ENCODE results near the gene SELENOM.

SELENOM gene

DNA sequence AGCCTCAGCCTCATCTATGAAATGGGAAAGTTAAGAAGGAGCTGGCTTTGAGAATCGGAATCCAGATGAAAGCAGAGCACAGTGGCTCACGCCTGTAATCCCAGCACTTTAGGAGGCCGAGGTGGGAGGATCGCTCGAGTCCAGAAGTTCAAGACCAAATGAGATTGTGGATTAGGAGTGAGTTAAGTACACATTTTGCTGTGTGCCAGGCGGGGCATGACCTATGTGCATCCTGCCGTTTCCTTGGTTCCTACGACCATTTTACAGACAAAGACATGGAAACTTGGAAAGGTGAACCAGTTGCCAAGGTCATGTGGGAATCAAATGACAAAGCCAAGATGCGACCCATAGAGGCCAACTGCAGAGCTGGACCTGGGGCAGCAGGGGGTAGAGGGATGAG is 28.8 kb upstream of the SELENOM start:
- DNase-seq: no peak
- intact Hi-C loops (cut with DNase I): no loop called here

DNA sequence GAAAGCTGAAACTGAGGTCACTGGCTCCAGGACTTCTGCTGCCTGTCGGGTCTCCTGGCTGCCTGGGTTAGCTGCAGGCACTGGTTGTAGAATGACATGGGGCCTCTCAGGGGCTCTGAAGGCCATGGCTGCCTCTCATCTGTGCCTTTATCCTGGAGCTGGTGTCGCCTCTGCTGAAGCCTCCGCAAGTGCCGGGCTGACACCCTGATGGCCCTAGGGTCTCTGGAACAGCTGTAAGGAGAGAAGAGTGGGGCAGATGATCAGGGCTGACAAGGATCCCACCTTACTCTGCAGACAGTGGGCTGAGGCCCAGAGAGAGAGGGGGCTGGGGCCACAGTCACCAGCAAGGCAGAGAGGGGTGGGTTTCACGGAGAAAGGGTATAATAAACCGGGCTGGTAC is 28.3 kb upstream of the SELENOM start:
- no peak for DNase-seq
- intact Hi-C loops (cut with DNase I): no loop called here

DNA sequence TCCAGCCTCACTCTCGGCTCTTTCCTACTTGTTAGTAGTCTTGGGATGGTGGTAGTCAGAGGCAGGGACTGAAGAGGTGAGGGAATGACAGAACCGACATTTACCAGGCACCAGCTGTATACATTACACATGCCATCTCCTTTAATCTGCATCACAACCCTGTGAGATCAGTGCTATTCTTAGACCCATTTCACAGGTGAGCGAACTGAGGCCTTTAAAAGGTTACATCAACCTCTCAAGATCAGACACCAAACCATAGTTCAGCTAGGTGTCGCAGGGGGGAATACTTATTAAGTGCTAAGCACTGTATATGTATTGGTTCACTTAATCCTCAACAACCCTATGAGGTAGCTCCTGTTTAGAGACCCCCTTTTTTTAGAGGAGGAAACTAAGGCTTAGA is 27.3 kb upstream of the SELENOM start:
- intact Hi-C loops (cut with DNase I): no loop called here
- DNase-seq: no peak

DNA sequence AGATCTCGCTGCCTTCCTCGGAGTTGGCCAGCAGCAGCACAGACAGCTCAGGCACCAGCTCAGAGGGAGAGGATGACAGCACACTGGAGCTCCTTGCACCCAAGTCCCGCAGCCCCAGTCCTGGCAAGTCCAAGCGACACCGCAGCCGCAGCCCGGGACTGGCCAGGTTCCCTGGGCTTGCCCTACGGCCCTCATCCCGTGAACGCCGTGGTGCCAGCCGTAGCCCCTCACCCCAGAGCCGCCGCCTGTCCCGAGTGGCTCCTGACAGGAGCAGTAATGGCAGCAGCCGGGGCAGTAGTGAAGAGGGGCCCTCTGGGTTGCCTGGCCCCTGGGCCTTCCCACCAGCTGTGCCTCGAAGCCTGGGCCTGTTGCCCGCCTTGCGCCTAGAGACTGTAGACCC is 26.5 kb upstream of the SELENOM start:
- intact Hi-C loops (cut with DNase I): no loop called here
- no peak for DNase-seq

DNA sequence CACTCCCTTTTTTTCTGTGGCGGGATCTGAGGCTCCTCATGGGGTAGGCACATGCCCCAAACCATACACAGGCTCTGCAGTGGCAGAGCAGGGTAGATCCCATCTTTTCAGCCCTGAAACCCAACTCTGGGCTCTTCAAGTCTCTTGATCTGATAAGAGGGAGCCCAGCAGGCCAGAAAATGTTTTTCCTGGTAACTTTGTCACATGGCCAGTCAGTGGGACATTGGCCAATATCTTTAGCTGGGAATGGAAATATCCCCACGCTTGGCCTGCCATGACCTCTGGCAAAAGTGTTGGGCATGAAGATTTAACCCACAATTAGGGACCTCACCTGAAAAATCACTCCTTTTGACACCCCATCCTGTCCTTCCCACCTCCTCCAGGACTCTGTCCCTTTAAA is 23.5 kb upstream of the SELENOM start:
- intact Hi-C loops (cut with DNase I): no loop called here
- DNase-seq: no peak

DNA sequence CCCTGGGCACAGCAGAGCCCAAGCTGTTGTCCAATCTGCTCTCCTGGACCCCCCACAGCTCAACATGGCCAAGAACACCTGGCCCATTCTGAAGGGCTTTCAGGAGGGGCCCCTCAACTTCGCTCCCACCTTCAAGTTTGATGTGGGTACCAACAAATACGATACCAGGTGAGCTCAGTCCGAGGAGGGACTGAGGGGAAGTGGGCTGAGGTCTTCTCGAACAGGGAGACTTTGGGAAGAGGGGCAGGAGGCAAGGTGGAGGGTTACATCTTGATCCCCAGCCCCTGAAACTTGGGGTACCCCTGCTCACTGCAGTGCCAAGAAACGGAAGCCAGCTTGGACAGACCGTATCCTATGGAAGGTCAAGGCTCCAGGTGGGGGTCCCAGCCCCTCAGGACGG is 20.8 kb upstream of the SELENOM start:
- DNase-seq: no peak
- intact Hi-C loops (cut with DNase I): no loop called here

DNA sequence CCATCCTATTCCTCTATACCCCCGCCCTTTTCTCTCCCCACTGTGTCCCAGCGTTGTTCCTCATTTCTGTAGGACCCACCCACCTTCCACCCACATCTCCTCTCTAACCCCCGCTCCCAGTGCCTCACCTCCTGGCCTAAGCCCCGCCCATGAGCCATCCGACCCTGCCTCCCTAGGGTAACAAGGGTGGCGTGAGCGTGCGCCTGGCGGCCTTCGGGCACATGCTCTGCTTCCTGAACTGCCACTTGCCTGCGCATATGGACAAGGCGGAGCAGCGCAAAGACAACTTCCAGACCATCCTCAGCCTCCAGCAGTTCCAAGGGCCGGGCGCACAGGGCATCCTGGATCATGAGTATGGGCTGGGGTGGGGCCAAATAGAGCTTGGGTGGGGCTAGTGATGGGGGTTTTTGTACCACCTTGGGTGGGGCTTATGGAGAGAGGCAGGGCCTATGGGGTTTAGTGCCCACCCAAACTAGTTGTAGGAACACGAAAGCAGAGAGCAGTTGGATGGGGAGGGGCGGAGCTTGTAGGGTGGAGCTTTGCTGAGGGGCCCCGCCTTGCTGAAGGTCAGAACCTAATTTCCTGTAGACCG is 19.9 kb upstream of the SELENOM start:
- intact Hi-C loops (cut with DNase I): no loop called here
- no peak for DNase-seq

DNA sequence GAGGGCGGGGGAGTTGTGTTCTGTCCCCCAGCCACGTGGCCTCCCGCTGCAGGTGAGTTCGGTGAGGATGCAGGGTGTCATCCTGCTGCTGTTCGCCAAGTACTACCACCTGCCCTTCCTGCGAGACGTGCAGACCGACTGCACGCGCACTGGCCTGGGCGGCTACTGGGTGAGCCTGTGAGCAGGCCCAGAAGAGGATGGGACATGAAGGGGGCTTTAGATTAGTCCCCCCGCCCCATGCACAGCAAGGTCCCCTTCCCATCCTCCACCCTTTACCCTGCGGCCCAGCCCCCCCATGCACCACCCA is 19.5 kb upstream of the SELENOM start:
- intact Hi-C loops (cut with DNase I): no loop called here
- DNase-seq: no peak

DNA sequence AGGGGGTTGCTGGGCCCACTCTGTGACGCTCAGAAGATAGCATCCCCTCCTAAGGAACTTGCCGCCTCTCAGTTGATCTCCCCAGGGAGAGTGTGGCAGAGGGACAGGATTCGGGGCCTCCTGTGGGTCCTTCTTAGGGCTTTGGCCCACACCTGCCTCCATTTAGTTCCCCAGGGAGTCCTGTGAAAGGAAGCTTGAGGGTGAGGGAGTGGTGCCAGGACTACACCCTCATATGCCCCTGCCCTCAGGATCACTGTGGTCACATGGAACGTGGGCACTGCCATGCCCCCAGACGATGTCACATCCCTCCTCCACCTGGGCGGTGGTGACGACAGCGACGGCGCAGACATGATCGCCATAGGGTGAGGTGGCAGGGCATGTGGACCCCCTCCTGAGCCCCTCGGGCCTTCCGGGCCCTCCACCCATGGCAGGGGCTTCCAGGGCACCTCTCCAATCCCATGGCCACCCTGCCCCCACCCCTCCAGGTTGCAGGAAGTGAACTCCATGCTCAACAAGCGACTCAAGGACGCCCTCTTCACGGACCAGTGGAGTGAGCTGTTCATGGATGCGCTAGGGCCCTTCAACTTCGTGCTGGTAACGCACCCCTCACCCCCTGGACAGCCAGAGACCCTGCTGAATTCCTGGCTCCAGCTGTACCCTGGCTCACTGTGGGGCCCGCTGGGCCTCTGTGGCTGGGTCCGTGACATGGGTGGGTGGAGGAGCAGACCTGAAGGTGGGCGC is 18.9 kb upstream of the SELENOM start:
- no peak for DNase-seq
- intact Hi-C loops (cut with DNase I): no loop called here

DNA sequence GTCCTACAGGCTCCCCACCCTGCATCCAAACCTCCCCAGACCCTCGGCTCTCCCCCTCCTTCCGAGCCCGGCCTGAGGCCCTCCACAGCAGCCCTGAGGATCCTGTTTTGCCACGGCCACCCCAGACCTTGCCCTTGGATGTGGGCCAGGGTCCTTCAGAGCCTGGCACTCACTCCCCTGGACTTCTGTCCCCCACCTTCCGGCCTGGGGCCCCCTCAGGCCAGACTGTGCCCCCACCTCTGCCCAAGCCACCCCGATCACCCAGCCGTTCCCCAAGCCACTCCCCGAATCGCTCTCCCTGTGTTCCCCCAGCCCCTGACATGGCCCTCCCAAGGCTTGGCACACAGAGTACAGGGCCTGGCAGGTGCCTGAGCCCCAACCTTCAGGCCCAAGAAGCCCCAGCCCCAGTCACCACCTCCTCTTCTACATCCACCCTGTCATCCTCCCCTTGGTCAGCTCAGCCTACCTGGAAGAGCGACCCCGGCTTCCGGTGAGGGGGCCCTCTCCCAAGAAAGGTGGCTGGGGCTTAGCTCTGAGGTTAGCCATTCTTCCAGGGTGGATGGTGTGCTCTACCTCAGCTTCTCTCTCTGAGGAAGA is 18.3 kb upstream of the SELENOM start:
- intact Hi-C loops (cut with DNase I): no loop called here
- no peak for DNase-seq

DNA sequence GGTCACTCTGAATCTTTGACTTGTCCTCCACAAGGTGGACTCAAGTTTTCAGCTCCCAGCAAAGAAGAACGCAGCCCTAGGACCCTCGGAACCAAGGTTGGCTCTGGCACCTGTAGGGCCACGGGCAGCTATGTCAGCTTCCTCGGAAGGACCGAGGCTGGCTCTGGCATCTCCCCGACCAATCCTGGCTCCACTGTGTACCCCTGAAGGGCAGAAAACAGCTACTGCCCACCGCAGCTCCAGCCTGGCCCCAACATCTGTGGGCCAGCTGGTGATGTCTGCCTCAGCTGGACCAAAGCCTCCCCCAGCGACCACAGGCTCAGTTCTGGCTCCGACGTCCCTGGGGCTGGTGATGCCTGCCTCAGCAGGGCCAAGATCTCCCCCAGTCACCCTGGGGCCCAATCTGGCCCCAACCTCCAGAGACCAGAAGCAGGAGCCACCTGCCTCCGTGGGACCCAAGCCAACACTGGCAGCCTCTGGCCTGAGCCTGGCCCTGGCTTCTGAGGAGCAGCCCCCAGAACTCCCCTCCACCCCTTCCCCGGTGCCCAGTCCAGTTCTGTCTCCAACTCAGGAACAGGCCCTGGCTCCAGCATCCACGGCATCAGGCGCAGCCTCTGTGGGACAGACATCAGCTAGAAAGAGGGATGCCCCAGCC is 17.6 kb upstream of the SELENOM start:
- intact Hi-C loops (cut with DNase I): no loop called here
- DNase-seq: no peak

DNA sequence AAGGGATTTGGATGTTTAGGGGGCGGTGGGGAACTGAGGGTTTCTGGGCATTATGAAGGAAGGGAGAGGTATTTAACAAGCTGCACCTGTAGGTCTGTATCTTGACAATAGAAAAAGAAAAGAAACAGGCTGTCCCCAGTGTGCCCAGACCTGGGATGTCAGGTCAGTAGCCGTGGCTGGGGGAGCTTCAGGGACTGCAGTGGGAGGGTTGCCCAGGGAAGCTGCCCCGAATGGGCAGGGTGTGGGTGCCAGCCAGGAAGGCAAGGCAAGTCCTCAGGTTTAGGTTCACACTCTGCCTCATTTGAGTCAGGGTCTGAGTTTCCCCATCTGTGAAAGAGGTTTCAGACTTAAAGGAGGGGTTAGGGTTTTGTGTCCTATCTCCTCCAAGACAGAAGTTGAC is 16.9 kb upstream of the SELENOM start:
- intact Hi-C loops (cut with DNase I): no loop called here
- DNase-seq: no peak

DNA sequence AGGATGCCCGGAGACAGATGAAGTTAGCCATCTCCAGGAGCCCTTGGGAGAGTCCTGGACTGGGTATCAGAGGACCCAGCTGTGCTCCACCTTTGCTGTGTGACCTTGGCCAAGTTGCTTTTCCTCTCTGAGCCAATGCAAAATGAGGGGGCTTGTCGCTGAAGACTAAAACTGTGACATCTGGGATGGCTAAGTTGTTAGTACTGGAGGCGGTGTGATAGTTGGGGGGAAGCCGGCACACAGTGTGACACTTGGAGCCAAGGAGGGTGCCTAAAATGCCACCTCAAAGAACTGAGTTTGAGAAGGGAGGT is 15.9 kb upstream of the SELENOM start:
- intact Hi-C loops (cut with DNase I): no loop called here
- DNase-seq: no peak

DNA sequence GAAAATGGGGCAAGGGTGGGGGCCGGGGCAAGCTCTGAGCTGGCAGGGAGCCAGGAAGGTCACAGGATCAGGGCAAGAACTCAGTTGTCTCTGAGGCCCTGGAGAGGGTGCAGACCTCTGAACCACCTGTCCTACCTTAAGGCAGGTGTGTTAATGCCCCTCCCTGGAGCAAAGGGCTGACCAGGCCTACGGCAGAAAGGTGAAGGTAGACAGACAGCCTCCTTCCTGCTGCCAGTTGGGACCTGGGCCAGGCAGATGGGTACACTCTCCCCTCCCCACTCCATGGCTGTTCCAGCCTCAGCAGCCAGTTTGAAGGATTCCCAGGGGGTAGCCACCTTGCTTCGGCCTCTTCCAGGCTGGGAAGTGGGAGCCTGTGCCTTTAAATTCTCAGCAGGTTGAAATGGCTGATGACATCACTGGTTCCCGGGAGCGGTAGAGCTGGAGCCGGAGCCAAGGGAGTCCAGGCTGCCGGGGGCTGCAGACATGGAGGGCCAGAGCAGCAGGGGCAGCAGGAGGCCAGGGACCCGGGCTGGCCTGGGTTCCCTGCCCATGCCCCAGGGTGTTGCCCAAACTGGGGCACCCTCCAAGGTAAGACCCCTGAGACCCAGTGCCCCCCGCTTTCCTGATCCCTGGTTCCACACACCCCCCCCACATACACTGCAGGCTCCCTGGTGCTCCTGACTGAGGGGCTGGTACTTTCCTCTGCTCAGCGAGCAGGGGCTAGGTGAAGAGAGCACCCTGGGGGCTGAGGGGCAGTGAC is 15.3 kb upstream of the SELENOM start, which contains the start of gene INPP5J:
TSS of gene INPP5J (plus strand) at position 435 of the 760 bp plus-strand sequence. CDS start at position 484, 49 bp downstream.
- intact Hi-C loops (cut with DNase I): no loop called here
- peak in 41 of 42 donors; percentile 13 to 84 (median 60) for DNase-seq

DNA sequence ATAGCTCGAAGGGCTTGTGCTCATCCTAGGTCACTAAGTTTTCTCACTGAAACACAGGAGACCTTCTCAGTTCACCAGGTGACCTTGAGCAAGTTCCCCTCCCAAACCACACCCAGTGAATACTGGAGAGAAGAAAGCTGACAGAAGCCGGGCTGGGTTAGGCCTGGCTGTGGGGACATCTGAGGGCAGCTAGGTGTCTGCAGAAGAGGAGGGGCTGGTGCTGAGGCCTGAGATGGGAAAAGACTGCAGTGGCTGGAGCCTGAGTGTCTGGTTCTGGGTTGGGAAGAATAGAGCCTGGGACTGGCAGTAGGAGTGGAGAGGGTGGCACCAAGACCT is 14.8 kb upstream of the SELENOM start:
- peak in 1 of 42 donors; percentile 27 for DNase-seq
- intact Hi-C loops (cut with DNase I): no loop called here

DNA sequence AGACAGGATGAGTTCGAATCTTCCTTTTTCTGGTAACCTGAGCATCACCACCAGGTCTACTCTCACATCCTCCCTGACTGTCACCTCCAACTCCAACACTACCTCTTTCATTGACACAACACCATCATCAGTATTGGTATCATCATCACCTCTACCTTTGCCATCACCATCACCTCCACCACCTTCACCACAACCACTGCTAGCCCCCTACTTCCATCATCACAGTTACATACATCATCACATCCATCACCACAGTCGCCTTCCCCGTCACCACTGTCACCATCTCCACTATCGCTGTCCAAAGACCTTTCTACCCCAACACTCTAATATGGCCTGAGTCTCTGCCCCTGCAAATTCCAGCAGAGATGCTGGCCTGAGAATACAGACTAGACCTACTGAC is 14.0 kb upstream of the SELENOM start:
- no peak for DNase-seq
- intact Hi-C loops (cut with DNase I): no loop called here

DNA sequence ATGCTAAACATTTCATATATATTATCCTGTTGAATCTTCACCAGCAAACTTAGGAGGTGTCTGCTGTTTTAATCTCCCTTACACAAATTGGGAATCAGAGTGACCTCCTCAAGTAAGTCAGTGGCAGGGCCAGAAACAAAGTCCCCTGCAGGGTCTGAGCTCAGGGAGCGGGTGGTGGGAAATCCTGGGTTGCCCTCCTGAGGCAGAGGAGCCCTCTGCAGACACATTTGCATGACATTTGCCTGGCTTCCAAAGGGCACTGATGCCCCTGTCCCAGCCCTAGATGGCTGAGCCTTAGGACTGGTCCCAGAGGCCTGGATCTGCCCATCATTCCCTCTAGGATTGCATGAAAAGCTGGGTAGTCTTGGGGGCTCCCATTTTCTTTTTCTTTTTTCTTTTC is 13.3 kb upstream of the SELENOM start:
- intact Hi-C loops (cut with DNase I): no loop called here
- no peak for DNase-seq

DNA sequence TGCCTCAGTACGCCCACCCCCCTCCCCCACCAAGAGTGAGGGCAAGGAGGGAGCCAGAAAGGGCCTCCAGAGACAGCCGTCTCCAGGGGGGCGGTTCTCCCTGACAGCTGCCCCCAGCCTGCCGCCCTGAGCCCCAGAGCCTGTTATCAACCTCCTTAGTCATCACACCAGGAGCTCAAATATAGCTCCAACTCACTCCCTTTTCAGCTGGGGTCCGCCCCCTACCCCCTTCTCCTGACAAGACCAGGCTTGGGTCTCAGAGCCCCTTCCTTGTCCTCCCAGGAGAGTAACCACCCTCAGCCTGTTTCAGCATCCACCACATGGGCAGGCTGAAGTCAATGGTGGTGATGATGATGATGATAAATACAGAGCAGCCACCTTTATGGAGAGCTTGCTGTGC is 12.9 kb upstream of the SELENOM start:
- intact Hi-C loops (cut with DNase I): no loop called here
- no peak for DNase-seq

DNA sequence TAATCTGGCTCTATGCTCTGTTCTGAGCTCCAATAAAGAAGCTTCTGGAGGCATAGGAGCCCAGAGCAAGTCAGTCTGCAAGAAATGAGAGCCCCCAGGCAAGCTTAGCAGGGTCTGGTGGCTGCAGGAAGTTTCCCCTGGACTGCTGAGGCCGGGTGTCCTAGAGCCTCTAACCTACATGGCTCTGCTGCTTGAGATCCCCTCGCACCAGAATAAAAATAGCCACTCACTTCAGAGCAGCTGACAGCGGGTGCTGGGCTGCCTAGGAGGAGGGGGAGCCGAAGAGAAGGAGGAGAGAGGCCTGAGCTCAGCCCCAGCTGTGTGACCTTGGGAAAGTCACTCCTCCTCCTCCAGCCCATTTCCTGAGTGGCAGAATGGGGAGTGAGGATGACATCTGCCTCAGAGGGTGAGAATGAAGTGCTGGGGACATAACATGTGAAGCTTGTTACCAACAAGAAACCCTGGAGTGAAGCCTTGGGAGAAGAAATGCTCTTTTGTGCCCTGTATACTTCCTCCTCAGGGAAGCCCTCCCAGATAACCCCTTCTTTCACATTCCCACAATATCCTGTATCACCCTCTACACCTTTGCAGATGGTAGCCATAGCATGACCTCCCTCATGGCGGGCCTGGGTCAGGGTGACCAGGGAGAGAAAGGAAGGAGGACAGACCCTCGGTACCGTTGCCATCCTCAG is 11.8 kb upstream of the SELENOM start:
- DNase-seq: no peak
- intact Hi-C loops (cut with DNase I): no loop called here

Measured in head of caudate nucleus (tissue), 42 donors.